ENCODE measurements around the gene CTNNA3.

DNA sequence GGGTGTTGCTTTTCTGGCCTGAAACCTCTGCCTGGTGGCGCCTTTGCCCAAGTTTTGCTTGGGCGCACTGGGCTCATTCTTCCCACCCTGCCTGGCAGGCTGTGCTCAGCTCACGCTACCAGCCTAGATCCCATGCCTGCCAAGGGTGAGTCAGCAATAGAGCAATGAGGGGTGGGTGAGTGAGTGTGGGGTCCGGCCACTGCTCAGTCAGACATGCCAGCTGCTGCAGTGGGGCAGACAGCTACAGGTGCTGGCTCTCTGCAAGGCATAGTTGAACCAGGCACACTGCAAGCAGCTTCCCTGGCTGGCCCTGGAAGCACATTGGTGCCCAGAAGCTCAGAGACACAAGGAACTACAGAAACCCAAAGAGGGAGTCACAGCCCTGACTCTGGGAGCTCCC, 1451.0 kb downstream of the CTNNA3 start:
- TF ChIP-seq, protein P1, sequence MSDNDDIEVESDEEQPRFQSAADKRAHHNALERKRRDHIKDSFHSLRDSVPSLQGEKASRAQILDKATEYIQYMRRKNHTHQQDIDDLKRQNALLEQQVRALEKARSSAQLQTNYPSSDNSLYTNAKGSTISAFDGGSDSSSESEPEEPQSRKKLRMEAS (IDR thresholded peaks at IDR 0.05; ENCODE audit: insufficient read depth, insufficient read length), result no peak
- TF ChIP-seq POLR2A (IDR thresholded peaks at IDR 0.05; ENCODE audit: low read depth, low read length) (no peak), GATA2 (IDR thresholded peaks at IDR 0.05; ENCODE audit: insufficient read depth, insufficient read length, low read depth, low read length) (no peak), POLR2AphosphoS5 (IDR thresholded peaks at IDR 0.05; ENCODE audit: insufficient read depth, low read depth, low read length) (no peak), EZH2 (IDR thresholded peaks at IDR 0.05; ENCODE audit: borderline replicate concordance, low read depth, low read length, severe bottlenecking) (no peak), FOS (IDR thresholded peaks at IDR 0.05; ENCODE audit: borderline replicate concordance, insufficient read depth, low read length) (no peak), MYC (IDR thresholded peaks at IDR 0.05; ENCODE audit: low read depth, low read length) (no peak), JUN (IDR thresholded peaks at IDR 0.05; ENCODE audit: borderline replicate concordance, insufficient read depth, insufficient read length, low read depth) (no peak)
- TF ChIP-seq, protein P2, sequence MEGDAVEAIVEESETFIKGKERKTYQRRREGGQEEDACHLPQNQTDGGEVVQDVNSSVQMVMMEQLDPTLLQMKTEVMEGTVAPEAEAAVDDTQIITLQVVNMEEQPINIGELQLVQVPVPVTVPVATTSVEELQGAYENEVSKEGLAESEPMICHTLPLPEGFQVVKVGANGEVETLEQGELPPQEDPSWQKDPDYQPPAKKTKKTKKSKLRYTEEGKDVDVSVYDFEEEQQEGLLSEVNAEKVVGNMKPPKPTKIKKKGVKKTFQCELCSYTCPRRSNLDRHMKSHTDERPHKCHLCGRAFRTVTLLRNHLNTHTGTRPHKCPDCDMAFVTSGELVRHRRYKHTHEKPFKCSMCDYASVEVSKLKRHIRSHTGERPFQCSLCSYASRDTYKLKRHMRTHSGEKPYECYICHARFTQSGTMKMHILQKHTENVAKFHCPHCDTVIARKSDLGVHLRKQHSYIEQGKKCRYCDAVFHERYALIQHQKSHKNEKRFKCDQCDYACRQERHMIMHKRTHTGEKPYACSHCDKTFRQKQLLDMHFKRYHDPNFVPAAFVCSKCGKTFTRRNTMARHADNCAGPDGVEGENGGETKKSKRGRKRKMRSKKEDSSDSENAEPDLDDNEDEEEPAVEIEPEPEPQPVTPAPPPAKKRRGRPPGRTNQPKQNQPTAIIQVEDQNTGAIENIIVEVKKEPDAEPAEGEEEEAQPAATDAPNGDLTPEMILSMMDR (IDR thresholded peaks at IDR 0.05; ENCODE audit: extremely low read depth in 1 of 2, insufficient read depth in 1 of 2, low read depth in 1 of 2, low read length in 2 of 2), result no peak
